Panc1 (cell line): Measurements from ENCODE around the gene S100A4.

ENCODE experiments used
- POLR2AphosphoS5 ChIP-seq: IDR thresholded peaks from 2 replicates; pipeline ENCODE4 v1.6.1; 2012; ENCODE audit warnings: mild to moderate bottlenecking, low read depth, low read length, moderate library complexity
- SIN3A ChIP-seq: IDR thresholded peaks from 2 replicates; pipeline ENCODE4 v1.6.1; 2012; ENCODE audit warnings: low read depth, mild to moderate bottlenecking, low read length, moderate library complexity, borderline replicate concordance; ENCODE audit not compliant: insufficient read depth
- TCF7L2 ChIP-seq: IDR thresholded peaks from 2 replicates; pipeline ENCODE4 v1.6.1; 2011; ENCODE audit warnings: mild to moderate bottlenecking, low read depth, low read length, inconsistent platforms
- TF ChIP-seq, protein P1 (sequence below): fragments of 450-650 bp; IDR thresholded peaks from 2 replicates; pipeline ENCODE4 v1.5.1; 2017; ENCODE audit warnings: mild to moderate bottlenecking
- TF ChIP-seq, protein P2 (sequence below), 2 experiments: IDR thresholded peaks; 2 replicates each; pipeline ENCODE4 v1.6.1; 2011 to 2012; ENCODE audit warnings: low read depth in 2 of 2, control low read depth in 1 of 2, low read length in 1 of 2, mild to moderate bottlenecking in 1 of 2, moderate library complexity in 1 of 2; ENCODE audit not compliant: insufficient read depth in 1 of 2

DNA sequence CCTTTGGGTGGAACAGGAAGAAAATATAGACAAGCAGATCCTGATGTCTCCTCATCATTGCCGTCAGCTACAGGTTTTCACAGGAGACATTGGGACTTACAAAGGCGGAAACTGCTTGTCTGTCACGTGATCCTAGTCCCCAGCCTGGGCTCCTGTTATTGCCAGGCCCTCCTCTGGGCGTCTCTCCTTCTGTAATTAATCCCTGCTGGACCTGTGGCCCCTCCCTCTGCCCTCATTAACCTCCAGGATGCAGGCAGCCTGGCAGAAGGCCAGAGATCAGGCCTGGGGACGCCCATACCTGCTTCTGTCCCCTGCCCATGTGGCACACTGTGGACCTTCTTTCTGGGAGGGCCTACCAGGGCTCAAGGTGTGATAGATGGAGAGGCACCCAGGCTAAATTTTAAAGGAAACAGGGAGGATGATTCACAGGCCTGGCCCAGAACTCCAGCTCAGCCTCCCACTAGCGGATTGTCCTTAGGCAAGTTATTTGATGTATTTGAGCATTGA, 7.2 kb downstream of the S100A4 start:
- TF ChIP-seq, protein P1, sequence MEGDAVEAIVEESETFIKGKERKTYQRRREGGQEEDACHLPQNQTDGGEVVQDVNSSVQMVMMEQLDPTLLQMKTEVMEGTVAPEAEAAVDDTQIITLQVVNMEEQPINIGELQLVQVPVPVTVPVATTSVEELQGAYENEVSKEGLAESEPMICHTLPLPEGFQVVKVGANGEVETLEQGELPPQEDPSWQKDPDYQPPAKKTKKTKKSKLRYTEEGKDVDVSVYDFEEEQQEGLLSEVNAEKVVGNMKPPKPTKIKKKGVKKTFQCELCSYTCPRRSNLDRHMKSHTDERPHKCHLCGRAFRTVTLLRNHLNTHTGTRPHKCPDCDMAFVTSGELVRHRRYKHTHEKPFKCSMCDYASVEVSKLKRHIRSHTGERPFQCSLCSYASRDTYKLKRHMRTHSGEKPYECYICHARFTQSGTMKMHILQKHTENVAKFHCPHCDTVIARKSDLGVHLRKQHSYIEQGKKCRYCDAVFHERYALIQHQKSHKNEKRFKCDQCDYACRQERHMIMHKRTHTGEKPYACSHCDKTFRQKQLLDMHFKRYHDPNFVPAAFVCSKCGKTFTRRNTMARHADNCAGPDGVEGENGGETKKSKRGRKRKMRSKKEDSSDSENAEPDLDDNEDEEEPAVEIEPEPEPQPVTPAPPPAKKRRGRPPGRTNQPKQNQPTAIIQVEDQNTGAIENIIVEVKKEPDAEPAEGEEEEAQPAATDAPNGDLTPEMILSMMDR: no peak
- TF ChIP-seq, protein P2, sequence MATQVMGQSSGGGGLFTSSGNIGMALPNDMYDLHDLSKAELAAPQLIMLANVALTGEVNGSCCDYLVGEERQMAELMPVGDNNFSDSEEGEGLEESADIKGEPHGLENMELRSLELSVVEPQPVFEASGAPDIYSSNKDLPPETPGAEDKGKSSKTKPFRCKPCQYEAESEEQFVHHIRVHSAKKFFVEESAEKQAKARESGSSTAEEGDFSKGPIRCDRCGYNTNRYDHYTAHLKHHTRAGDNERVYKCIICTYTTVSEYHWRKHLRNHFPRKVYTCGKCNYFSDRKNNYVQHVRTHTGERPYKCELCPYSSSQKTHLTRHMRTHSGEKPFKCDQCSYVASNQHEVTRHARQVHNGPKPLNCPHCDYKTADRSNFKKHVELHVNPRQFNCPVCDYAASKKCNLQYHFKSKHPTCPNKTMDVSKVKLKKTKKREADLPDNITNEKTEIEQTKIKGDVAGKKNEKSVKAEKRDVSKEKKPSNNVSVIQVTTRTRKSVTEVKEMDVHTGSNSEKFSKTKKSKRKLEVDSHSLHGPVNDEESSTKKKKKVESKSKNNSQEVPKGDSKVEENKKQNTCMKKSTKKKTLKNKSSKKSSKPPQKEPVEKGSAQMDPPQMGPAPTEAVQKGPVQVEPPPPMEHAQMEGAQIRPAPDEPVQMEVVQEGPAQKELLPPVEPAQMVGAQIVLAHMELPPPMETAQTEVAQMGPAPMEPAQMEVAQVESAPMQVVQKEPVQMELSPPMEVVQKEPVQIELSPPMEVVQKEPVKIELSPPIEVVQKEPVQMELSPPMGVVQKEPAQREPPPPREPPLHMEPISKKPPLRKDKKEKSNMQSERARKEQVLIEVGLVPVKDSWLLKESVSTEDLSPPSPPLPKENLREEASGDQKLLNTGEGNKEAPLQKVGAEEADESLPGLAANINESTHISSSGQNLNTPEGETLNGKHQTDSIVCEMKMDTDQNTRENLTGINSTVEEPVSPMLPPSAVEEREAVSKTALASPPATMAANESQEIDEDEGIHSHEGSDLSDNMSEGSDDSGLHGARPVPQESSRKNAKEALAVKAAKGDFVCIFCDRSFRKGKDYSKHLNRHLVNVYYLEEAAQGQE (IDR thresholded peaks at IDR 0.05; ENCODE audit: insufficient read depth in 1 of 2, low read depth in 2 of 2, low read length in 1 of 2): no peak
- TF ChIP-seq POLR2AphosphoS5: no peak
- TF ChIP-seq TCF7L2: no peak
- no peak for TF ChIP-seq SIN3A
